ENCODE data around the gene PPM1L. TPM values are rescaled to one million over a fixed set of nuclear protein-coding genes. Genes with fewer than 3 reads are reported as not detected.

The PPM1L gene
- total RNA-seq, 1 experiment from 2014 or later: 7.3 TPM

DNA sequence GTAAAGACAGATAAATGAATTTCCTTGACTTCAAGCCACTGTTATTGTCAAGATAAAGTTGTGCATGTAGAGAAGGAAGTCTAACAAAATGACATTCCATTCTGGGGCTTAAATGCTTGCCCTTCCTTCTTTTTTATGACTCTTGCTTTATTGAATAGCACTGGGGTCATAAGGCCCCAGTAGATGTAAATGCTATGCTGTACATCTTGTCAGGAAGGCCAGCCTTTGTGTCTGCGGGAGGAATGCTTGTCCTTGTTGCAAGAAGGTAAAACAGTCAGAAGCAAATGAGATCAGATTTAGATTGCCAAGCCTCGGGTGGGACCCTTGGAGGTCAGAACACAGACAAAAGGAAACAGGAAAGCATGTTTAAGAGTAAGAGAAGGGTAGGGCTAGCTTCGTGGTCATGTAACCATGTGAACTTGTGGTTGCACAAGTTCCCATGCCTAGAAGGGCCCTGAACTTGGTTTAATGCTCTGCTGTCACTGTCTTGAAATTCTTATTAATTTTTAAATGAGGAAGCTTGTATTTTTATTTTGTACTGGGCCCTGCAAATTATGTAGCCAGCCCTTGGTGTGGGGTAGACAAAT, 81.5 kb downstream of the PPM1L start:
- no peak for DNase-seq
- Histone ChIP-seq H3K79me2 (ENCODE audit: insufficient read depth, low read length) (no peaks in the 10 kb centered on the region), H3K23me2 (ENCODE audit: insufficient read length, low read depth, low read length, poor library complexity, severe bottlenecking) (no peaks in the 10 kb centered on the region), H4K20me1 (ENCODE audit: control insufficient read depth, insufficient read depth, insufficient read length) (no peaks in the 10 kb centered on the region), H2BK20ac (ENCODE audit: low read depth, low read length, poor library complexity, severe bottlenecking) (no peak overlapping the region), H2BK12ac (ENCODE audit: insufficient read length, low read depth, low read length) (no peak overlapping the region), H2AFZ (ENCODE audit: low read length) (no peak overlapping the region), H3K27me3 (ENCODE audit: insufficient read depth, low read length) (no peaks in the 10 kb centered on the region), H3K23ac (ENCODE audit: insufficient read length, low read depth, low read length) (no peak overlapping the region), H3K14ac (ENCODE audit: insufficient read depth, low read length) (no peak overlapping the region), H3K56ac (ENCODE audit: insufficient read length, low read depth, low read length) (no peak overlapping the region), H3T11ph (ENCODE audit: low read length) (no peak overlapping the region), H3K79me1 (ENCODE audit: insufficient read depth, low read depth, low read length, poor library complexity, severe bottlenecking) (no peaks in the 10 kb centered on the region), H2AK5ac (ENCODE audit: insufficient read length, low read length) (no peak overlapping the region), H2BK5ac (ENCODE audit: insufficient read length, low read length) (no peak overlapping the region), H3K4ac (ENCODE audit: low read depth, low read length) (no peak overlapping the region), H4K5ac (ENCODE audit: insufficient read length, low read depth, low read length) (no peak overlapping the region), H2BK15ac (ENCODE audit: low read depth, low read length) (no peak overlapping the region), H4K8ac (replicated peaks; ENCODE audit: insufficient read length, low read depth, low read length) (no peak overlapping the region), H3K9ac (ENCODE audit: extremely low read depth, insufficient read length, low read length) (no peak overlapping the region), H3K9me3 (ENCODE audit: control insufficient read depth, low read depth, low read length) (no peaks in the 10 kb centered on the region), H3K4me2 (ENCODE audit: insufficient read depth, insufficient read length, low read length) (no peak overlapping the region), H2BK120ac (ENCODE audit: low read depth, low read length, poor library complexity, severe bottlenecking) (no peak overlapping the region), H3K18ac (ENCODE audit: insufficient read length, low read depth, low read length) (no peak overlapping the region), H4K91ac (ENCODE audit: insufficient read length, low read depth, low read length) (no peak overlapping the region), H3K4me1 (ENCODE audit: insufficient read depth, low read length) (peaks cover 3% of the 10 kb centered on the region; the same call in 1 of the 2 replicates), H3K27ac (ENCODE audit: insufficient read length, low read depth, low read length) (no peak overlapping the region)
- TF ChIP-seq, protein P1, sequence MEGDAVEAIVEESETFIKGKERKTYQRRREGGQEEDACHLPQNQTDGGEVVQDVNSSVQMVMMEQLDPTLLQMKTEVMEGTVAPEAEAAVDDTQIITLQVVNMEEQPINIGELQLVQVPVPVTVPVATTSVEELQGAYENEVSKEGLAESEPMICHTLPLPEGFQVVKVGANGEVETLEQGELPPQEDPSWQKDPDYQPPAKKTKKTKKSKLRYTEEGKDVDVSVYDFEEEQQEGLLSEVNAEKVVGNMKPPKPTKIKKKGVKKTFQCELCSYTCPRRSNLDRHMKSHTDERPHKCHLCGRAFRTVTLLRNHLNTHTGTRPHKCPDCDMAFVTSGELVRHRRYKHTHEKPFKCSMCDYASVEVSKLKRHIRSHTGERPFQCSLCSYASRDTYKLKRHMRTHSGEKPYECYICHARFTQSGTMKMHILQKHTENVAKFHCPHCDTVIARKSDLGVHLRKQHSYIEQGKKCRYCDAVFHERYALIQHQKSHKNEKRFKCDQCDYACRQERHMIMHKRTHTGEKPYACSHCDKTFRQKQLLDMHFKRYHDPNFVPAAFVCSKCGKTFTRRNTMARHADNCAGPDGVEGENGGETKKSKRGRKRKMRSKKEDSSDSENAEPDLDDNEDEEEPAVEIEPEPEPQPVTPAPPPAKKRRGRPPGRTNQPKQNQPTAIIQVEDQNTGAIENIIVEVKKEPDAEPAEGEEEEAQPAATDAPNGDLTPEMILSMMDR (conservative IDR thresholded peaks at IDR 0.05): no peak
- Mint-ChIP-seq H3K4me1 (peaks cover 0 to 5% of the 10 kb centered on the region in 2 experiments; a peak in 2 of 4 replicates), H3K36me3 (ENCODE audit: insufficient read depth in 1 of 3, low read depth in 3 of 3) (peaks cover 0 to 4% (median 0%) of the 10 kb centered on the region in 3 experiments; a peak in 2 of 7 replicates), H3K27me3 (ENCODE audit: low read depth) (no peaks in the 10 kb centered on the region; the same call in 1 of the 2 replicates), H3K27ac (no peak overlapping the region), H3K9me3 (peaks cover 4 to 8% of the 10 kb centered on the region in 2 experiments; a peak in 4 of 5 replicates), H3K4me3 (no peak overlapping the region)
- WGBS (ENCODE audit: extremely low coverage, insufficient read length, low lambda C conversion rate): no CpG with 5 or more reads among the region's 3 CpGs
